ENCODE results near the gene PDZRN3.
A peak's percentile ranks its signal among the peaks of the same experiment; 100 is the strongest.

Gene PDZRN3

GRCh38 chr3:73525591-73525990, 99.2 kb downstream of the PDZRN3 start:
- FAIRE-seq = no peak
- DNase-seq (ENCODE audit: low spot score) = no peak

- FAIRE-seq = no peak
Measured at GRCh38 chr3:73523661-73524060, 101.1 kb downstream of the PDZRN3 start.

GRCh38 chr3:73521734-73522336, 102.9 kb downstream of the PDZRN3 start:
- no peak for FAIRE-seq

More at GRCh38 chr3:73523661-73524060, 101.1 kb downstream of the PDZRN3 start:
- no peak for DNase-seq (ENCODE audit: low spot score)

GRCh38 chr3:73520931-73521461, 103.7 kb downstream of the PDZRN3 start:
- FAIRE-seq (no peak), DNase-seq (ENCODE audit: low spot score) (no peak)

More at GRCh38 chr3:73521734-73522336, 102.9 kb downstream of the PDZRN3 start:
- DNase-seq (ENCODE audit: low spot score) = no peak

- DNase-seq (ENCODE audit: low spot score) (no peak), FAIRE-seq (no peak)
Measured at GRCh38 chr3:73516631-73517030, 108.1 kb downstream of the PDZRN3 start.

DNA sequence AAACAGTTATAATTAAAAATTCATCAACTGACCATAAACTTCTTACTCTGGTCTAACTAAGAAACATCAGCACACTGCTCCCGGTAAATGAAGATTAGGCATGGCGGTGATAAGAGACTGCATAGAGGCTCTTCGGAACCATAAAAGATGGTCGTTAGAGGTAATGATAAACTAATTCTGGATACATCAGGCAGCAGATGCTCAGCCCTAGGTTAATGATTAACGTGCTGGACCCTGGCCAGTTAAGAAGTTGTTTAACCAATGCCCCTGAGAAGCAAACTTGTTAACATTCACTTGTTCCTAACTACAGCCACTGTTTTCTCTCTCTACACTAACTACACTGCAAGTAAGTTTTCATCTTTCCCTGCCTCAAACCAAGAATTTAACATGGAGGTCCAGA, 111.5 kb downstream of the PDZRN3 start:
- no peak for DNase-seq (ENCODE audit: low spot score)

DNA sequence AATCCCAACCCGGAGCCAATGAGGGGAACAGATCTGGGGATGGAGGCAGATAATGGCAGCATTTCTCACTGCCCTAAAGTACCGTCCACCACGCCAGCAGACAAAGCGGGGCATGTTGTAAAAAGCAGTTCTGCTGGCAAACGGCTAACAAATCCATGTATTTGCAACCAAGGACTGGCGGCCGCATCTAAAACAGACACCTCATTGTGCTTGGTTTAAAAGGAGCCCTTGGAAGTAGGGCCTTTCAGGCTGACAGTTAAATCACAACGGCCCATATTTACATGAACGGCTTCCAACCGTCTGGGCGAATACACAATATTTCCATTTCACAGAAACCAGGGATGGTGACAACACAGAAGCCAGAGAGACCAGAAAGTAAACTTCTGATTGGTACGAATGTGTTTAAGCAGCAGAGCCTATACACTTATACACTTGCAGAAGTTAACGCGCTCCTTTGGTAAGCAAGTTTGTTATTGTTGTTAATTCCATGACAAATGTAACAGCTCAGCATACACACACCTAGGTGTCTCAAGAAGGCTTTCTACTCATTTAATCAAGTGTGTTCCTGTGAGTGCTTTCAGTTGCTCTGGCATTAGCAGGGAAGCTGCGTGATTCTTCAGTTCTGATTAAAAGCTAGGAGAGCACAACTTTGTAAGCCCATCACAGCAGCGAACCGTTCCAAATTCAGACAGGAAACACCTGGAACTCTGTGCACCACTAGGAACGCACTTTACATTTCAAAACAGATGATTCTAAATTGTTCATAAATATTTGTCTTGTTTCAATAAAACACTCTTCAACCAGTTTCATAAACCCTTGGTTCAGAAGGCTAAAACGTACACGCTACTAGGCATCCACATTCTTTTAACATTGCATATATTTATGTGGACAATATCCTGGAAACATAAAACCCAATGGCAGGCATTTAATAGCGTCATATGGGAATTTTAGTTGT, 112.9 kb downstream of the PDZRN3 start:
- DNase-seq (ENCODE audit: low spot score) (no peak), FAIRE-seq (no peak)

More for the DNA sequence above, 111.5 kb downstream of the PDZRN3 start:
- FAIRE-seq = no peak

- DNase-seq (ENCODE audit: low spot score) (no peak), FAIRE-seq (no peak)
Measured at GRCh38 chr3:73510784-73511183, 114.0 kb downstream of the PDZRN3 start.

DNA sequence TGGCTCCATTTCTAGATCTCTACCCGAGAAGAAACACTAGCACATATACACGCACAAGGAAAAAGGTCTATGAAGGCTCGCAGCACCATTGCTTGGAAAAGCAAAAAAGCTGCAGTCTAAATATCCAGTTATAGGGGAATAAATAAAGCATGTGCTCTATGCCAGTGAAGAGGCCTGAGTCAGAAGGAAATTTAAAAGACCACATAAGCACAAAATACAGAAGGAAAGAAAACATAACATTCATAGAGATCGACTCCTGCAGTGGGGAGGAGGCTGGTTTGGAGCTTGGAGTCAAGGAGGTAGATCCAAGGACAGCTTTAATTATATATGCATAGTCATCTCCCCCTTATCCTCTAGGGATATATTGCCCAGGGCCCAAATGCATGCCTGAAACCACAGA, 114.4 kb downstream of the PDZRN3 start:
- FAIRE-seq (no peak), DNase-seq (ENCODE audit: low spot score) (no peak)

DNA sequence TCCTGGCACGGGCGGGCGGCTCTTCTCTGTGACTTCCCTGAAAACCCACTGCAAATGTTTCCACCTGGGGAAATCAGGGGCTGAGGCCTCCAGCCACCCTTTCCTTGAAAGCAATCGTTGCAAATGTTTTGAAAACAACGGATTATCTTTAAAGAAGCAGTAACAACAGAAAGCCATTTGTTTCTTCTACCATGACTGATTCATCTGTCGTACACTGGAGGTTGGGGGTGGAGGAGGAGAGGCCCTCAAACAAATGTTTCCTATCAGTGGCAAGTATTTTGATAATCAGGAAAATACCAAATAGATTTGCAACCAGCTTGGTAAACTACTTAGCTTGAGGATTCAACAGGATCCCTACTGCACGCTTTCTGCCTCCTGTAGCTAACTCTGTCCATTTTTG, 114.9 kb downstream of the PDZRN3 start:
- DNase-seq (ENCODE audit: low spot score) = no peak
- no peak for FAIRE-seq

- DNase-seq (ENCODE audit: low spot score) (no peak), FAIRE-seq (no peak)
Measured at GRCh38 chr3:73509066-73509465, 115.7 kb downstream of the PDZRN3 start.

GRCh38 chr3:73508330-73508954, 116.3 kb downstream of the PDZRN3 start:
- DNase-seq (ENCODE audit: low spot score) (peak; percentile 60), FAIRE-seq (no peak)

DNA sequence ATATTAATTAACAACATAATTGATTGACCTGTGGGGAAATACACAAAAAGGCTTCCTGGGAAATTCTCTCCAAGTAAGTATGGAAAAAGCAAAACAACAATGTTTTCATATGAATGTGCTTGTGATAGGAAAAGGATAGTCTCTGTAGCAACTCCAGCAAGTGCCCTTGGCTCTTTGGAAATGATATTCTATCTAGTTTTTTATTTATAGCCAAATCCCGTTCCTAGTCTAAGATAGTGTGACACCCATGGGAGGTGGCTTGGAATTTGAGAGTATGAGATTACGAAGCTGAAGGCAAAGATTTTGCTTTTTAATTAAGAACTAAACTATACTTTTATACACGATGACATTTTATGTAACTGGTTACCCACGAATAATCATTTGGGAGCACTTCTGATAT, 119.9 kb downstream of the PDZRN3 start:
- FAIRE-seq (no peak), DNase-seq (ENCODE audit: low spot score) (no peak)

DNA sequence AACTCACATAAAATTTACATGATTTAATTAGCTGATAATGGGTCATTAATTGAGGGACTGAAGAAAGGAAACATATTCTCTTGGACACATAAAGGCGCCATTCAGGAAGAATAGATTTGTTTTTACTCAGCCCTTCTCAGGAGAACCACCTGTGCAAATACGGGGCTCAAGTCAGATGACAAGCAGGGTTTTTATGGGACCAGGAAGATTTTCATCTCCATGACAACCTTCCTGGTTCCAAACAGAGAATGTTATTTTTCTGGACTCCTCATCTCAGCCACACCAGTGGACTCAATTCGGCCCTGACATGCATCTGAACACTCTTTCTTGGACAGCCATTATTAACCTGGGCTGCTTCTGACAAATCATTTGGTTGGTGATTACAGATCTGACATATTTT, 120.5 kb downstream of the PDZRN3 start:
- FAIRE-seq (no peak), DNase-seq (ENCODE audit: low spot score) (no peak)

GRCh38 chr3:73503781-73504180, 121.0 kb downstream of the PDZRN3 start:
- FAIRE-seq = no peak
- no peak for DNase-seq (ENCODE audit: low spot score)

DNA sequence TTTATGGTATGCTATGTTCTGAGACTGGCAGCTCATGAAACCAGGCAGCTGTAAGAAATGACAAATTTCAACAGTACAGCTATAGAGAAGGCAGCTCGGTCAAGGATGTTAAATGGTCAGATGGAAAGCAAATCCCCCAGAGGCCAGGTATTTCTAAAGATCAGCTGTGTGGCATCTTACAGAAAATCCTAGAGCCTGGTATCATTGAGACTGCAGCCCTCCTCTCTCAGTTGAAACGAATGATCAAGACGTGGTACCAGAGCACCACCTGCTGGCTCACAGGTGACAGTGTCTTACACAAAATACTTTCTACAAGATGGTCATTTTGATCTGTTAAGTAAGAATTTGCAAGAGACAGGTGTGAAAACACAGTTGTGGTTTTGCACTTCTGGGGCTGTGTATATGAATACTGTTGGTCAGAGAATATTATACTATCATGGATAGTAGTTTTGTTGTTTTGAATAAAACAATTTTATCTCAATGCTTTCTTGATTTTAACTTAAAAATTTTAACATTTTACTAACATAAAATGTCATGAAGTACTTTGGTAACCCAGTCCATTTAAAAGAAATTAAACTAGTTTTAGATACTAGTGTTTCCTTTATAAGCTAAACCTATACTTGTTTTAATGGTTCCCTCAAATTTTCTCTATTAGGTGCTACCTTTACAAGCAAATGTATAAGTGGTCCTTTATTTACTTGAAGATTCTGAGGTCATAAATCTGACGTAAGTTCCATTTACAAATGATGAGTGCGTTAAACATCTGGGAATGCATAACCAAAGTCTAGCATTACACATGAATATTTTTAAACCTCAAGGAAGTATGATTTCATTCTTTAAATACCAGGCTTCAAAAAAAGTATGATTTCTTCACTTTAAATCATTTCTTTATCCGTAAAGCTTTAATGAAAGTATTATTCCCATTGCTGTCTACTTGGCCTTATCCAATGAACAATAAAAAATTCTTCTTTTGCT, 121.8 kb downstream of the PDZRN3 start:
- DNase-seq (ENCODE audit: low spot score) (peak; percentile 64), FAIRE-seq (no peak)

GRCh38 chr3:73500321-73500720, 124.4 kb downstream of the PDZRN3 start:
- FAIRE-seq = no peak
- no peak for DNase-seq (ENCODE audit: low spot score)

GRCh38 chr3:73499787-73500186, 125.0 kb downstream of the PDZRN3 start:
- FAIRE-seq = no peak
- peak; percentile 28 for DNase-seq (ENCODE audit: low spot score)

GRCh38 chr3:73498764-73499622, 125.7 kb downstream of the PDZRN3 start:
- FAIRE-seq (no peak), DNase-seq (ENCODE audit: low spot score) (peak; percentile 49)

All from urothelium cell line (cell line).